ENCODE results near the gene CLECL1.

DNA sequence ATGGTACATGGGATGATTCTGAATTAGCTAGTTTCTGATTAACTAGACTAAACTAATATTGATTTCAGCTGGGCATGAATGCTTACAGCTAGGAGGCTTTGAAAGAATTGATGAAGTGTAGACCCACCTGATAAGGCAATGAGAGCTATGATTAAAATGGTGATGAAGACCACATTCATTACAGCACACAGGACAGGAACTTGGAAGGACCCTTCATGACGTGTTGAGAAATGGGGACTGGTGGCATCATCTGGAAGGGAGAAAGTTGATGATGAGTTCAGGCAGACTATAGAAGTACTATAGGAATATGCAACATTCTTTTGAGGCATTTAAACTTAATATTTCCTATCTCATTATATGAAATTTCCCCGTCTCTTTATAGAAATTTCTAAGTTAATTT lies 23.3 kb upstream of the CLECL1 start:
- TF ChIP-seq CTCF (IDR thresholded peaks at IDR 0.05): no peak
- TF ChIP-seq POLR2A (IDR thresholded peaks at IDR 0.05): no peak
